Measurements from ENCODE around the gene ANXA7.
"Not testable (repeated sequence)": the region's sequence is repeated elsewhere in the genome, so short reads cannot be mapped to it uniquely, and the experiment has no call there.

Gene ANXA7

DNA sequence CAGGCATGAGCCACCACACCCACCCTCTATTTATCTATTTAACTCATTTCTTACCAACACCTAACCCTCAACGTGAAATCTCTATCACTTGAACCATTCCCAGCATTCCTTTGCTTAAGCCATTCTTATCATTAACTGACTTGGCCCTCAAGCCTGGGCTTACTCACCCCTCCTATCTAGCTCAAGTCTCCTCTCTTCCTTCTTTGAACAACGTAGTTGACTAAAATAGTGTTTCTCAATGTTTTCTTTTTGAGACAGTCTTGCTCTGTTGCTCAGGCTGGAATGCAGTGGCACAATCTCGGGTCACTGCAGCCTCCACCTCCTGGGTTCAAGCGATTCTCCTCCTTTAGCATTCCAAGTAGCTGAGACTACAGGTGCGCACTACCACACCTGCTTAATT lies 7.0 kb downstream of the ANXA7 start:
- no peak for DNase-seq

DNA sequence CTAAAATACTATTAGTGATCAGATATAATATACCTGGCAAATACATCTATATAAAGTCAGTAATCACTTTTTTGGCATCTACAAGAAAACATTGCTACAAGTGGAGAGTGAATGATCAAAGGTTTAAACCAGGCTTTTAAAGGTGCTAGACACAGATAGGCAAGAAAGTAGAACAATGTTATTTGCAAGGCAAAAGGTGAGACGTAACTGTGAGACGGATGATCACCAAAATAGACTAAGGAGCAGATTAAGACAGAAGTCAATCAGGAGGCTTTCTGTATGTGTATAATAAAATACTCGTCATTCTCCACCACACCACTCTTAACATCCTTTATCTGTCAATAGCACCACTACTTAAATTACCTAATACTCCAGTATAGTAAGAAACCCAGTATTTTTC lies 8.3 kb downstream of the ANXA7 start:
- DNase-seq, result no peak

DNA sequence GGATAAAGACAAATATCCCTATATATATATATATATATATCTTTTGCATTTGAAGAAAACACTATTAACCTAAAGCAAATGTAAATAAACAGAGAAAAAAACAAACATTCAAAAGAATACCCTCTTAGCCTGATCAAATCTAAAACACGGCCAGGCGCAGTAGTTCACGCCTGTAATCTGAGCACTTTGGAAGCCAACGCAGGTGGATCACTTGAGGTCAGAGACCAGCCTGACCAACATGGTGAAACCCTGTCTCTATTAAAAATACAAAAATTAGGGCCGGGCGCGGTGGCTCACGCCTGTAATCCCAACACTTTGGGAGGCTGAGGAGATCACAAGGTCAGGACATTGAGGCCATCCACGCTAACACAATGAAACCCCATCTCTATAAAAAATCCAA lies 9.2 kb downstream of the ANXA7 start:
- DNase-seq, result no peak

GRCh38 chr10:73401636-73402035 lies 12.2 kb downstream of the ANXA7 start:
- no peak for DNase-seq

- no peak for DNase-seq
Observed at GRCh38 chr10:73399063-73399462, 14.8 kb downstream of the ANXA7 start.

GRCh38 chr10:73398024-73398423 lies 15.8 kb downstream of the ANXA7 start:
- no peak for DNase-seq

- not testable (repeated sequence) for DNase-seq
Observed at GRCh38 chr10:73394325-73394724, 19.5 kb downstream of the ANXA7 start.

GRCh38 chr10:73388228-73388627 lies 25.6 kb downstream of the ANXA7 start:
- DNase-seq, result no peak

DNA sequence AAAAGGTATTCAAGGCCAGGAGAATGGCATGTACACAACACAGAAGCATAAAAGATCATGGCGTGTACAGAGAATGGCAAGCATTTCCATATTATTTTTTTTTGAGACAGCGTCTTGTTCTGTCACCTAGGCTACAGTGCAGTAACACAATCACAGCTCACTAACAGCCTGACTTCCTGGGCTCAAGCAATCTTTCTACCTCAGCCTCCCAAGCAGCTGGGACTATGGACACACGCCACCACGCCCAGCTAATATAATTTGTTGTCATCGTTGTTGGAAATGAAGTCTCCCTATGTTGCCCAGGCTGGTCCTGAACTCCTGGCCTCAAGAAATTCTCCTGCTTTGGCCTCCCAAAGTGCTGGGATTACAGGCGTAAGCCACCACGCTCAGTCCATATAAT lies 27.3 kb downstream of the ANXA7 start:
- no peak for DNase-seq

- no peak for DNase-seq
Observed at GRCh38 chr10:73379064-73379748, 34.7 kb downstream of the ANXA7 start.

DNA sequence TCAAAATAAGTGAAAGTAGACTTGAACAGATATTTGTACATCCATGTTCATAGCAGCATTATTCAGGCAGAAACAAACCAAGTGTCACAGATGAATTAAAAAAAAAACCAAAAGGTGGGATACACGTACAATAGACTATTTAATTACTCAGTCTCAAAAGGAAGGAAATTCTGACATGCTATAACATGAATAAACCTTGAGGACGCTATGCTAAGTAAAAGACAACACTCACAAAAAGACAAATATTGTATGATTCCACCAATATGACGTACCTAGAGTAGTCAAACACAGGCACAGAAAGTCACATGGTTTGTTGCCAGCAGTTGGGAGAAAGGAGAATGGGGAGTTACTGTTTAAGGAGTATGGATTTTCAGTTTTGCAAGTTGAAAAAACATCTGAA lies 37.2 kb downstream of the ANXA7 start:
- DNase-seq, result no peak

DNA sequence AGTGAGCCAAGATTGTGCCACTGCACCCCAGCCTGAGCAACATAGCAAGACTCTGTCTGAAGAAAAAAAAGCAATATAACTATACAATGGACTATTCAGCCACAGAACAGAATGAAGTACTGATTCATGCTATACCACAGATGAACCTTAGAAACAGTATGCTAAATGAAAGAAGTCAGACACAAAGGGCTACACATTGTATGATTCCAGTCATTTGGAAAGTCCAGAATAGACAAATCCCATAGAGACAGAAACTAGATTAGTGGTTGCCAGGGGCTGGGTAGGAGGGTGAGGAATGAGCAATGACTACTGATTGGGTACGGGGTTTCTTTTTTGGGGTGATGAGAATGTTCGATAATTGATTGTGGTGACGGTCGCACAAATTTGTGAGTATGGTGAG lies 45.6 kb downstream of the ANXA7 start:
- peak; percentile 58 for DNase-seq

DNA sequence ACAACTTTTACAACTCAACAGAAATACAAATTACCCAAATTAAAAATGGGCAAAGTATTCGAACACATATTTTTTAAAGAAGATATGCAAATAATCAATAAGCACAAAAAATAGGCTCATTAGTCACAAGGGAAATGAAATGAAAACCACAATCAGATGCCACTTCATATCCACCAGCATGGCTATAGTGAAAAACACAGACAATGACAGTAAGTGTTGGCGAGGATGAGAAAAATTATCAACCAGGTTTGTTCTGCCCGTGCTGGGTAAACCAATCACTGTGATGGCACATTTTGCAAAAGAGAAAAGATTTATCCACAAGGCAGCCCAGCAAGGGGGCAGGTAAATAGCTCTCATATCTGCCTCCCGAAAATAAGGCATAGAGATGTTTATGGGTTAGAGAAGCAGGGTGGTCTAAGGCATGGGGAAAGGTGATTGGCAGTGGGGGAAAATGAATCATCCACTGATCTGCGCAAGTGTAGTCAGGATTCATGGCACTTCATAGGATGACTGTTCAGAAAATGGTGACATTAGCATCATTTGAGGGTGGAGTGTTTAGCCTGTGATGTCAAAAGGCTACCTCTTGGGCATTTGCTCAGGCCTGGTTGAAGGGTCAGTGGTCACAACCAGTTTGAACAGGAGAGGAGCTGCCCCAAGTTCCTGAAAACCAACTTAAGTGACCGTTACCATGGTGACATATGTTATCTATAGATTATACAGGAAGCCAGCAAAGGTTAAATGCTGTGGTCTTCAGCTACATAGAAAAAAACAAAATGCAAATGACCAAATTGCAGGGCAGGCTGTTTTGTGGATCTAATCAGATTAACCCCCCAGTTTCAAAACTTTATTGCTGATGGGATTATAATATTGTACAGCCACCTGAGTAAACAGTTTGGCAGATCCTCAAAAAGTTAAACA lies 47.2 kb downstream of the ANXA7 start:
- DNase-seq, result peak; percentile 8

DNA sequence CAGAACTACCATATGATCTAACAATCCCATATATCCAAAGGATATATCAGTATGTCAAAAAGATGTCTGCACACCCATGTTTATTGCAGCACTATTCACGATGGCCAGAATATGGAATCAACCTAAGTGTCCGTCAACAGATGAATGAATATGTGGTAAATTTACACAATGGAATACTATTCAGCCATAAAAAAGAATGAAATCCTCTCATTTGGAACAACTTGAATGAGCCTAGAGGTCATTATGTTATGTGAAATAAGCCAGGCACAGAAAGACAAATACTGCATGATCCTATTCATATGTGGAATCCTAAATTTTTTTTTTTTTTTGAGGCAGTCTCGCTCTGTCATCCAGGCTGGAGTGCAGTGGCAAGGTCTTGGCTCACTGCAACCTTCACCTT lies 48.9 kb downstream of the ANXA7 start:
- no peak for DNase-seq

GRCh38 chr10:73359492-73359891 lies 54.4 kb downstream of the ANXA7 start:
- DNase-seq, result no peak

DNA sequence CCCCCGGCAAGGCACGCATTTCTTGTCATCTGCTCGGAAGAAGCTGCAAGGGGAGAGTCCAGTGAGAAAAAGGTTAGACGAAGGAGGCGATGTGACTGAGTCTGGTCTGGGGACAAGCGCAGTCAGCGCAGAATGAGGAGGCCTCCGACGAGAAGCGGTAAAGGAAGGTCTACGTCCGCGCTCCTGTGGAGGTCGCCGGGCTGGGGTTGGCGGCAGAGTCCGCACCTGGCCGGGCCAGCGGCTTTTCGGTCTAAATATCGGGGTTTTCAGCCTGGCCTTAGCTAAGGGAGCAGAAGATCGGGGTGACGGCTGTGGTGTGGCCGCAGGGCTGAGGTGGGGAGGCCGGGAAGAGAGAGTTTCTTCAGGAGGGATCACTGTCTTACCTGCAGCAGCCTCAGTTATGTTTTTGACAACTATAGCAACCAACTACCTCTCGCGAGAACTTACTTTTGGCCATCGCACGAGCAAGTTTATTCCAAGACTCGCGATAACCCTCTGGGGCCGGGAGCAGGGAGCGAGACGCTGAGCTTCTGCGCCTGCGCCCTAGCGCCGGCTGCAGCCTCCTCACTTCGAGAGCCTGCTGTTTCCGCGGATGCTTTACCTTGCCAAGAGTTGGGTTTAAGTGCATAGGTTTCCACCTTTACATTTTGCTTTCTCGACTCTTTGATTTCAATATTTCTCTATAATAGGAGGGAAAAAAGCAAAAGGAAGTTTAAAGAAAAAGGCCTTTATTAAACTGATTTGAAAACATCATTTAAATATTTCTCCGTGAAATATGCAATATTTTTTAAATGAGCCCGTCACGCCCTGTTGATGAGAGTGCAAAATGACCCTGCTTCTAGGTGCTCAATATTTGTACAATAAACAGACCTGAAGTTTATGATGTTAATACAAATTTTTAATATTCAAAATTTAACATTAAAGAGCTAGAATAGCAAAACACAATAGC lies 55.3 kb downstream of the ANXA7 start, which contains the start of gene CFAP70:
CFAP70 (minus strand) TSS at position 534 of the 949 bp plus-strand sequence. CDS start 4,068 bp downstream, outside the sequence.
- peak; percentile 97 for DNase-seq

DNA sequence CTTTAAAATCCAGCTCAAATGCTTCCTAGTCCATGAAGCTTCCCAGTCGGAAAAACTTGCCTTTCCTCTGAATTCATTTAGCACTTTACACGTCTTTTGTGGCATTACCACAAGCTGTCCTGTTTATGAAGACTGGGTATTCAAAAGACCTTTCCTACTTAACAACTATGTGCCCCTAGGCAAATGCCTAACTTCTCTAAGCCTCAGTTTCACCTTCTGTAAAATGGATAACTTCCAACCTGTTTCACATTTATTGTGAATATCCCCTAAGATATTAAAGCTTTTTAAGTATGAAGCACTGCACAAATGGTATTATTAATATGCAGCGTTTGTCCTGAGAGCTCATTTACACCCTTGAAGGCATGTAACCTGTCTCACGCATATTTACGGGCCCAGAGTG lies 56.0 kb downstream of the ANXA7 start:
- no peak for DNase-seq

GRCh38 chr10:73357166-73357565 lies 56.7 kb downstream of the ANXA7 start:
- no peak for DNase-seq

DNA sequence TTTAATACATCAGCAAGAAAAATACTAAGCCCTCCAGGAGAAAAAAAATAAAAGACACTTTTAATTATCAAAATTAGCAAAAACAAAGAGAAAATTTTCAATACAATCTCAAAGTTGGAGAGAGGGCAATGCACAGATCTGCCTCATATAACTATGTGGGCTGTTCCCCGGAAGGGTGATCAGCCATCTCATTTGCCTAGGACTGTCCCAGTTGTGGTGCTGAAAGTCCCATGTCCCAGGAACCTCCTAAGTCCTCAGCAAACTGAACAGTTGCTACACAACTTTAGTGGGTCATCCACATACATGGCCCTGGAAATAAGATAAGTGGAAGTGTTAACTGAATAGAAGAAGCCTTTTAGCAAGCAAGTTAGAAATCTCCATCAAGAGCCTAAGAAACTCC lies 69.6 kb downstream of the ANXA7 start:
- no peak for DNase-seq

DNA sequence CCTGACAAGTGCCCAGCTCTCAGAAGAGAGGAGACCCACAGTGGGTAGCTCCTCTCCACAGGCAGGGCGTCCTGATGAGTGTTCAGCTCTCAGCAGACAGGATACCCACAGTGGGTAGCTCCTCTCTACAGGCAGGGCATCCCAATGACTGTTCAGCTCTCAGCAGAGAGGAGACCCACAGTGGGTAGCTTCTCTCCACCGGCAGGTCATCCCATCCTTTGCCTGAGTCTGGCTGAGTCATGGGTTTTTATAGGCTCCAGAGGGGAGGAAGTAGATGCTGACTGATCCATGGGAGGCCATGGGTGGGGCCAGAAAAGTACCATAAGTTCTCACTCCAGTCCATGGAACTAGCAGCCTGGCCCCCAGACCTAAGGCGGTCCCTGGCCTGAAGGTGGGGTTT lies 73.7 kb downstream of the ANXA7 start:
- DNase-seq, result no peak

- DNase-seq, result no peak
Observed at GRCh38 chr10:73339436-73339835, 74.4 kb downstream of the ANXA7 start.

DNA sequence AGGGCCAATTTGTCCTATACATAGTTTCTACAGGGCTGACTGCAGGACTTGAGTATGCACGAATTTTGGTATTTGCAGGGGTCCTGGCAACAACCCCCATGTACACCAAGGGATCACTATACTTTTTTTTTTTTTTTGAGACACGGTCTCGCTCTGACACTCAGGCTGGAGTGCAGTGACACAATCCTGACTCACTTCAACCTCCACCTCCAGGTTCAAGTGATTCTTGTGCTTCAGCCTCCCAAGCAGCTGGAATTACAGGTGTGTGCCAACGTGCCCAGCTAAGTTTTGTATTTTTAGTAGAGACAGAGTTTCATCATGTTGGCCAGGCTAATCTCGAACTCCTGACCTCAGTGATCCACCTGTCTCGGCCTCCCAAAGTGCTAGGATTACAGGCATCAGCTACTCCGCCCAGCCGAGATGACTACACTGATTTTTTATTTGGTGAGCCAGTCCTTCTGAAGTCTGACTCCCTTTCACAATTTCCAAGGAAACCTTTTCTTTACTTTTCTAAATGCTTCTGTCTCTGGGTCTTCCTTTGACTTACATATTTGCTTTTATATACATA lies 75.0 kb downstream of the ANXA7 start:
- no peak for DNase-seq

- DNase-seq, result no peak
Observed at GRCh38 chr10:73333202-73333601, 80.7 kb downstream of the ANXA7 start.

Data from activated CD4-positive, alpha-beta T cell treated with anti-CD3 and anti-CD28 coated beads, Interleukin-10, Interleukin-2, amounts not matched to agents 100 ng/mL and 50 ng/mL, durations not matched to agents 16 hours and 8 hours (primary cell).